ENCODE measurements around the gene EYA4.

GRCh38 chr6:133201231-133201630 is 39.9 kb upstream of the EYA4 start:
- TF ChIP-seq CTCF (IDR thresholded peaks at IDR 0.05) (no peak), POLR2A (IDR thresholded peaks at IDR 0.05) (no peak), EP300 (IDR thresholded peaks at IDR 0.05) (no peak), POLR2AphosphoS5 (IDR thresholded peaks at IDR 0.05) (no peak)
